GM20431 (cell line): ENCODE data around the gene TRPC1.

Source experiments
- in situ Hi-C: fragments of 300-500 bp; cut with MseI, MboI; formaldehyde crosslinking; loops from one replicate; pipeline ENCODE4 v1.15.0; 2020; ENCODE audit warnings: low sequenced_read_pairs; ENCODE audit not compliant: unreplicated experiment

TRPC1 gene

GRCh38 chr3:142819179-142819578, 95.3 kb downstream of the TRPC1 start:
- in situ Hi-C loops = no loop called here

- in situ Hi-C loops = loop anchor here (10.0 kb wide), 1 partner anchor 166 kb away; no protein-coding TSS in a partner anchor
Observed at GRCh38 chr3:142828703-142829305, 105.0 kb downstream of the TRPC1 start.

GRCh38 chr3:142837526-142837925, 113.7 kb downstream of the TRPC1 start:
- in situ Hi-C loops = no loop called here

DNA sequence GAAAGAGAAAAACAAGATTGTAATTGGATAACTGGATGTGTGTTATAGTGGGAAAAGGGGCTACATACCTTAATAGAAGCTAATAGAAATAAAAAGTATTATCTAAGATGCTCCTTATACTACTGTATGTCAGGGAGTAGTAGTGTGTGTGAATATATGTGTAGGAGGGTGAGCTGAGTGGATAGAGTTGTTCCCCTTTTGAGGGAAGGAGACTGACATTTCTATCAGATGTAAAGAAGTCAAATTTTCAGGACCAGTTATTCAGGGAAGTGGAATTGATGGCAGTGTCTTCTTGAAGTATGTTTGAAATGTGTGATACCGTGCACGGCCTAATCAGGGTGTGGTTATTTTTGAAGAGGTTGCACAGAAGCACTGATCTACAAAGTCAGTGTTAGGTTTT, 116.0 kb downstream of the TRPC1 start:
- in situ Hi-C loops = no loop called here

- in situ Hi-C loops = no loop called here
Observed at GRCh38 chr3:142844339-142844977, 120.6 kb downstream of the TRPC1 start.

GRCh38 chr3:142846779-142847577, 123.1 kb downstream of the TRPC1 start:
- in situ Hi-C loops = no loop called here

DNA sequence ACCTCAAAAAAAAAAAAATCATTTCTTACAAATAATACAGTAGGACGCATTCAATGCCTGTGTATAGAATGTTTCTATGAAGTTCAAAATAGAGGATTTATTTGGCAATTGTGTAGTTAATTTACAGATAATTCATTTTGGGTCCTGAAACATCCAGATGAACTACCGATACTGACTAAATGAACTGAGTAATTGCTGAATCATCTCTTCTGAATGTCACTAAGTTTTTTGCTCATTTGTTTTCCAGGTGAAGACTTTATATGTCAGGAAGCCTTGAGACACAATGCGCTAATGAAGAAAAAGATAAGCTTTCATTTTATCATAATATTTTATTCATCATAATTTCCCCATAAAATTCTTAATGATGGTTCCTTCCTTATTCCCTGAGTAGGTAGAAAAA, 125.3 kb downstream of the TRPC1 start:
- in situ Hi-C loops = no loop called here

GRCh38 chr3:142850395-142851023, 126.7 kb downstream of the TRPC1 start:
- in situ Hi-C loops = no loop called here

- in situ Hi-C loops = no loop called here
Observed at GRCh38 chr3:142852009-142852408, 128.2 kb downstream of the TRPC1 start.

- in situ Hi-C loops = no loop called here
Observed at GRCh38 chr3:142853270-142854168, 129.7 kb downstream of the TRPC1 start.

GRCh38 chr3:142857056-142857455, 133.2 kb downstream of the TRPC1 start:
- in situ Hi-C loops = no loop called here
